SJCRH30 (cell line): Measurements from ENCODE around the gene SF3B3. TPM values are rescaled to one million over a fixed set of nuclear protein-coding genes. Genes with fewer than 3 reads are reported as not detected.
"Not testable (repeated sequence)": the region's sequence is repeated elsewhere in the genome, so short reads cannot be mapped to it uniquely, and the experiment has no call there.

ENCODE experiments used
- DNase-seq, 2 experiments: peaks; one replicate each; pipeline ENCODE4 v3.0.0-alpha.2; 2015 to 2020
- H3K27ac ChIP-seq: fragments of 250-450 bp; sonication (Bioruptor Pico); 2 replicates; pipeline ENCODE4 v1.5.1; 2020; ENCODE audit warnings: mild to moderate bottlenecking, moderate library complexity
- H3K27me3 ChIP-seq: fragments of 250-450 bp; sonication (Bioruptor Pico); 2 replicates; pipeline ENCODE4 v1.5.1; 2020; ENCODE audit warnings: mild to moderate bottlenecking, moderate library complexity
- H3K36me3 ChIP-seq: fragments of 250-450 bp; sonication (Bioruptor Pico); 2 replicates; pipeline ENCODE4 v1.5.1; 2020; ENCODE audit warnings: mild to moderate bottlenecking, moderate library complexity
- H3K4me1 ChIP-seq: fragments of 250-450 bp; sonication (Bioruptor Pico); 2 replicates; pipeline ENCODE4 v1.5.1; 2020; ENCODE audit warnings: mild to moderate bottlenecking, moderate library complexity
- H3K4me3 ChIP-seq: fragments of 250-450 bp; sonication (Bioruptor Pico); 2 replicates; pipeline ENCODE4 v1.5.1; 2020; ENCODE audit warnings: mild to moderate bottlenecking, moderate library complexity
- H3K9me3 ChIP-seq: fragments of 250-450 bp; sonication (Bioruptor Pico); replicated peaks from 2 replicates; pipeline ENCODE4 v1.5.1; 2020; ENCODE audit warnings: mild to moderate bottlenecking, moderate library complexity
- total RNA-seq: library from RNA; depleted of rRNA; stranded (reverse); fragments of >200 nt; shearing (Covaris generic); gene quantifications from 2 replicates; pipeline ENCODE4 v1.2.3, GENCODE V29; 2014

Gene SF3B3
- total RNA-seq, 1 experiment from 2014 or later: 318 TPM

DNA sequence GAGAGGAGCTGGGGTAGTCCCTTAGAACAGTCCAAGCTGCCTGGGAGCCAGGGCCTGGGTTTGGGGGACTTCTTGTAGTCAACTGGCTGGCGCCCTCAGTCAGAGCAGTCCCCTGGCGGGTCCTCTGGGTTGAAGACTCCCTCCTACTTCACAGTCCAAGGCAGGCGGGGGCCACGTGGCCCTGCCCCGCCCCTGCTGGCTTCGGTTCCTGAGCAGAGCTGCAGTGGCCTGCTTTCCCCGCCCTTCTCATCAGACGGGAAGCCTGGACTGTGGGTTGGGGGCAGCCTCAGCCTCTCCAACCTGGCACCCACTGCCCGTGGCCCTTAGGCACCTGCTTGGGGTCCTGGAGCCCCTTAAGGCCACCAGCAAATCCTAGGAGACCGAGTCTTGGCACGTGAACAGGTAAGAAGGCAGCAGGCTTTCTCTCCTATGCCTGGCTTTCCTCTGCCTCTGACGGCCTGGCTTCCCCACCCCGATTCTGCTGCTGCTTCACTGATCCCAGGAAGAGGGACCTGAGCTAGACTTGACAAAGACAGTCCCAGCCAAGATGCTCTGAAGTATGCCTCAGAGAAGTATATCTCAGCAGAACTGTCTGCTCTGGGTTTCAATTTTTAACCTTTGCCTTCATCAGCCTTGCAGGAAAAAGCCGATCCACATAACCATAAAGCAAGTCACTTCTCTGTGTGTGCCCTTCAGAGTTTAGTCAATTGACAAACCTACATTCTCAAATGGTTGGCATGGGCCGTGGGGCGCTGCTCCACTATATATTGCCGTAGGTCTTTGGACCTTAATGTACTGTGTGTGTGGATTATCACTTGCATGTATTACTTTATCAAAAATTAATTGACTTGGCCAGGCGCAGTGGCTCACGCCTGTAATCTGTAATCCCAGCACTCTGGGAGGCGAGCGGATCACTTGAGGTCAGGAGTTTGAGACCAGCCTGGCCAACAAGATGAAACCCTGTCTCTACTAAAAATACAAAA lies 56.3 kb downstream of the SF3B3 start:
- Histone ChIP-seq H3K4me3 (no peak overlapping the region), H3K4me1 (no peaks in the 10 kb centered on the region), H3K36me3 (peaks cover under 1% of the 10 kb centered on the region), H3K27me3 (no peaks in the 10 kb centered on the region), H3K9me3 (no peaks in the 10 kb centered on the region), H3K27ac (no peak overlapping the region)
- no peak for DNase-seq

DNA sequence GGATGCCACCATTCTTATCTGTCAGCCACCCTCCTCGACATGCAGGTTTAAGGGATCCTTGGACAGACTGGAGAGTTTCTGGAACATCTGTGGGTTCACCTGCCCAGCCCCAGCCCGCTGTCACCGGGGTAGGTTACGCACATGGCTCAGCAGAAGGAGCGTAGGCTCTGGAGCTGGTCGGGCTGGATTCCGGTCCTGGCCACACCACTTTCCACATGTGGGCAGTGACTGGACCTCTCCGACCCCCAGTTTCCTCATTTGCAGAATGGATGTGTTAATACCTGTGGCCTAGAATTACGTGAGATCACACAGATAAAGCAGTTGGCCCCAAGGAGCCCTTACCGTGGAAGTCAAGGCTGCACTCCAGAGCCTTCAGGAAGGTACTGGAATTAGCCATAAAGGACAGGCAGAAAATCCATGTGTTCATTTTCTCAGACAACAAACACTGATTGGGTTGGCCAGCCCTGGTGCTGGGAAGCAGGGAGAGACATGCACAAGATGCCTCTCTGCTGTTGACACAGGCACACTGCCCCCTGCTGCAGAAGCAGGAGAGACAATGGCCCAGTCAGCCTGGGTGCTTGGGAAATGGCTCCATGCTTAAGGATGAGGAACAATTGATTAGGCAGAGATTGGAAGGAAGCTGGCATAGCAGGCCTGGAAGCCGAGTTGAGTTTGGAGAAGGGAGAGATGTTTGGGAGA lies 58.8 kb downstream of the SF3B3 start:
- no peak overlapping the region for H3K4me3 ChIP-seq
- no peaks in the 10 kb centered on the region for H3K9me3 ChIP-seq
- no peaks in the 10 kb centered on the region for H3K27me3 ChIP-seq
- no peak for DNase-seq
- H3K4me1 ChIP-seq: no peaks in the 10 kb centered on the region
- no peak overlapping the region for H3K27ac ChIP-seq
- H3K36me3 ChIP-seq: no peaks in the 10 kb centered on the region

DNA sequence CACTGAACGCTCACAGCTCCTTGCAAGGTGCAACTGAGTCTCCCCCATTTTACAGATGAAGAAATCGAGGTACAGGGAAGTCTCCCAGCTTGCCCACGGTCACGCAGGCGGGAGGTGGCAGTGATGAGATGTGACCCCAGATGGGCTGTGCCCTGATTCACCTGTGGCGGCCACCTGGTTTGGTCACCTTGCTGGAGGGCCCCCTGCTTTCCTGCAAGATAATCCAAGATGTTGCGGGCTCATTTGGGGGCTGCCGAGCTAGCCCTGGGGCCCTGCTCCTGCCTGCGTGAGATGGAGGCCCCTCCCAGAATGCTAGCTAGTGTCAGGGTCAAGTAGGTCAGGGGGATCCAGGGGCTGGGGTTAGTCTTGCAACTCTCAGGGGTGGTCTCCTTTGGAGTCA lies 63.1 kb downstream of the SF3B3 start:
- H3K36me3 ChIP-seq: no peaks in the 10 kb centered on the region
- no peaks in the 10 kb centered on the region for H3K4me1 ChIP-seq
- no peak for DNase-seq
- H3K9me3 ChIP-seq: no peaks in the 10 kb centered on the region
- no peak overlapping the region for H3K27ac ChIP-seq
- H3K27me3 ChIP-seq: no peaks in the 10 kb centered on the region
- no peak overlapping the region for H3K4me3 ChIP-seq

DNA sequence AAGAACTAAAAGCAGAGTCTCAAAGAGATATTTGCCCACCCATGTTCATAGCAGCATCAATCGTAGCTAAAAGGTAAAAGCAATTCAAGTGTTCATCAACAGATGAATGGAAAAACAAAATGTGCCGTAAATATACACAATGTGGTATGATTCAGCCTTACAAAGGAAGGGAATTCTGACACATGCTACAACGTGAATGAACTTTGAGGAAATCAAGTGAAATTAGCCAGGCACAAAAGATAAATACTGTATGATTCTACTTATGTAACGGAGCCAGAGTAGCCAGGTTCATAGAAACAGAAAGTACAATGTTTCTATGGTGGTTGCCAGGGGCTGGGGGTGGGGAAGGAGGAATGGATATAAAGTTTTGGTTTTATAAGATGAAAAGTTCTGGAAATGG lies 64.9 kb downstream of the SF3B3 start:
- Histone ChIP-seq H3K4me1 (no peaks in the 10 kb centered on the region), H3K27ac (no peak overlapping the region), H3K9me3 (no peaks in the 10 kb centered on the region), H3K36me3 (no peaks in the 10 kb centered on the region), H3K27me3 (no peaks in the 10 kb centered on the region), H3K4me3 (no peak overlapping the region)
- DNase-seq: no peak

DNA sequence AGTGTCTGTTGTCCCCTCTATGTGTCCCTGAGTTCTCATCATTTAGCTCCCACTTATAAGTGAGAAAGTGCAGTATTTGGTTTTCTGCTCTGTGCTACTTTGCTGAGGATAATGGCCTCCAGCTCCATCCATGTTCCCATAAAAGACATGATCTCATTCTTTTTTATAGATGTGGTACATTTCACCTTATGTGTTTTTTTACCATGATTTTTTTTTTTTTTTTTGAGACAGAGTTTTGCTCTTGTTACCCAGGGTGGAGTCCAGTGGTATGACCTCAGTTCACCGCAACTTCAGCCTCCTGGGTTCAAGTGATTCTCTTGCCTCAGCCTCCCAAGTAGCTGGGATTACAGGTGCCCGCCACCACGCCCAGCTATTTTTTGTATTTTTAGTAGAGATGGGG lies 65.8 kb downstream of the SF3B3 start:
- not testable (repeated sequence) for H3K4me1 ChIP-seq, H3K27ac ChIP-seq, H3K4me3 ChIP-seq, H3K9me3 ChIP-seq, DNase-seq, H3K36me3 ChIP-seq, H3K27me3 ChIP-seq

DNA sequence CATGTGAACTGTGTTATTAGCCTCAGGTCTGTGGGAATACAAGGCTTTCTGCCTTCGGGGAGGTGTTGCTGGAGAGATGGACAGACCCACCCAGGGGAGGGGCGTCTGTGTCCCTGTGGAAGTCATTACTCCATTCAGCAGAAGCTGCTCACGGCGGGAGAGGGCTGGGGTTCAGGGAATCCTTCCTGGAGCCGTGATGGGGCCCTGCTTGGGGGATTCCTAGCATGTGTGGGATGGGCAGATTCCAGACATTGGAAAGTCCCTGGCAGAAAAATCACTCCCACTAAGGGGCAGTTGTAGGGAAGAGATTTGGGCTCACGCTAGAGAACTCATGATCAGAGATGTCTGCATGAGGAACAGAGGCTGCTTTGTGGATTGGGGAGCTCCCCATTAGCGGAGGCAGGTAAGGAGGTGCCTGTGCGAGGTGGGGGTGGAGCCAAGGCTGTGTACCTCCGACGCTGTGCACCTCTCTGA lies 66.4 kb downstream of the SF3B3 start:
- Histone ChIP-seq H3K4me3 (no peak overlapping the region), H3K36me3 (no peaks in the 10 kb centered on the region), H3K9me3 (no peaks in the 10 kb centered on the region), H3K27ac (no peak overlapping the region), H3K4me1 (no peaks in the 10 kb centered on the region), H3K27me3 (no peaks in the 10 kb centered on the region)
- DNase-seq: no peak

DNA sequence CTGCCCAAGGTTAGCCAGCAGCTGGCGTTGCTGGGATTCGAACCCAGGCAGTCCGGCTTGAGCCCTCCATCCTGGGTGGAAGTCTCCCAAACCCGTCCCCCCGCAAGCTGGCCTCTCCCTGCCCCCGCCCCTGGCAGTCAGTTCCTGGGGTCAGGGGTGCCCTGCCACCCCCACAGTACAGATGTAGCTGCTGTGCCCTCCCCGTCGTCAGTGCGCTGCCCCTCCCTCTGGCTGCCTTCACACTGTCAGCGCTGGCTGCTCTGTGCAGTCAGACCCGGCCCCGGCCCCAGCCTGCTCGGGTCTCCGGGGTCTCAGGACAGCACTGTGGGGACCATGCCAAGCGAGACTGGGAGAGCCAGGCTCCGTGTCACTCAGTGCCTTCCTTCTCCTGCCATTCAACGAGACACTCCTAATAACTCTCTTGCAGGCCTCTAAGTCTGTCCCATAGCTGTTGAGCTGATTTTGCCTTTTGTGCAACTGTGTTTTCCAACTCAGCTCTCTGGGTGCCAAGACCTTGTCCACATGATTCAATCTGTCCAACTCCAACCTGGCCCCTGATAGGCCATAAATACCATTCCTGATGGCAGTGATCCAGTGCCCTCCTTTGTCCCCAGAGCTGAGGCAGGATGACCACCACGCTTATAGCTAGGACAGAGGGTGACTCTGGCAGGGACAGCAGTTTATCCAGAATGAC lies 67.3 kb downstream of the SF3B3 start:
- no peaks in the 10 kb centered on the region for H3K9me3 ChIP-seq
- DNase-seq: no peak
- no peak overlapping the region for H3K27ac ChIP-seq
- no peaks in the 10 kb centered on the region for H3K36me3 ChIP-seq
- no peaks in the 10 kb centered on the region for H3K27me3 ChIP-seq
- no peak overlapping the region for H3K4me3 ChIP-seq
- H3K4me1 ChIP-seq: no peaks in the 10 kb centered on the region

DNA sequence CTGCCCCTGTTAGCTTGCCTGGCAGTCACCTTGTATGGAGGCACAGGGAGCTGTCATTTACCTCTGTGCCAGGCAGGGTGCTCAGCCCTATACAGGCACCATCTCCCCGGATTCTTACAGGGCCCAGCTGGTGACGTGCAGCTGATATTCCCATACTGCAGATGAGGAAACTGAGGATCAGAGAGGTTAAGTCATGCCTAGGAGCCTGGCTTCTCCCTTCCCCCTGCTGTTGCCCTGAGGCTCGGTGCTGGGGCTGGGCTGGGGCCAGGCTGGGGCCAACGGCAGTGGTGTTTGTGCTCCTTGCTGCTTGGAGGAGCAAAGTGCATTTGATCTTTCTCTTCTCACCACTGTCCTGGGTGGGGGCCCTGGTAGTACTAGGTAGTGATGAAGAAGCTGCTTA lies 68.0 kb downstream of the SF3B3 start:
- no peak overlapping the region for H3K27ac ChIP-seq
- no peaks in the 10 kb centered on the region for H3K27me3 ChIP-seq
- no peaks in the 10 kb centered on the region for H3K4me1 ChIP-seq
- DNase-seq: no peak
- H3K36me3 ChIP-seq: no peaks in the 10 kb centered on the region
- H3K4me3 ChIP-seq: no peak overlapping the region
- no peaks in the 10 kb centered on the region for H3K9me3 ChIP-seq

DNA sequence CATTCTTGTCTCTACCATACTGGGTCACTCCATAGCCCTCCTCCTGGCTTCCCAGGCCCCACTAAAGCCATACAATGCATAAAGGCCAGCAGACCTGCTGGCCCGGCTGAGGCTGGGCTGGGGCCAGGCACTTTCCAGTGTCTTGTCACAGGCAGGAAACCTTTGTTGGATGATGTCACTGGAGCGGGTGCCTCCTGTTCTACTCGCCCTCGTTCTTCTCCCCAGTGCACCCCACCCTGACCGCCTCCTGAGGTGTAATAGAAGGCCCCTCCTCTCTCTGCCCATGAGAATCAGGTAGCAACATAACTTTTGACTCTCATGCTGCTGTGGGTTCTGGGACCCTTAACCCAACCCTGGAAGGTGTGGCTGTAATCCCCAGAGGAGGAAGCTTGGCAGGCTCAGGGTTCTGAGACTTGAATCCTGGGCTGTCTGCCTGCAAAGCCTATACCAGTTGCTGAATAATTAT lies 68.5 kb downstream of the SF3B3 start:
- Histone ChIP-seq H3K4me1 (no peaks in the 10 kb centered on the region), H3K27ac (no peak overlapping the region), H3K27me3 (no peaks in the 10 kb centered on the region), H3K9me3 (no peaks in the 10 kb centered on the region), H3K36me3 (no peaks in the 10 kb centered on the region), H3K4me3 (no peak overlapping the region)
- DNase-seq: no peak

DNA sequence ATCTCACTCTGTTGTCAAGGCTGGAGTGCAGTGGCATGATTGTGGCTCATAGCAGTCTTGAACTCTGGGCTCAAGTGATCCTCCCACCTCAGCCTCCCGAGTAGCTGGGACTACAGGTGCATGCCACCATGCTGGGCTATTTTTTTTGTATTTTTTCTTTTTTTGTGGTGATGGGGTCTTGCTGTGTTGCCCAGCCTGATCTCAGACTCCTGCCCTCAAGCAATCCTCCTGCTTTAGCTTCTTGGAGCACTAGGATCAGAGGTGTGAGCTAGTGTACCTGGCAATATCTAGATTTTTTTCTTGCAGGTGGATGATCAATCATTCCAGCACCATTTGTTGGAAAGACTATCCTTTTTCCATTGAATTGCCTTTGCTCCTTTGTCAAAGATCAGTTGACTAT lies 69.9 kb downstream of the SF3B3 start:
- DNase-seq: no peak

DNA sequence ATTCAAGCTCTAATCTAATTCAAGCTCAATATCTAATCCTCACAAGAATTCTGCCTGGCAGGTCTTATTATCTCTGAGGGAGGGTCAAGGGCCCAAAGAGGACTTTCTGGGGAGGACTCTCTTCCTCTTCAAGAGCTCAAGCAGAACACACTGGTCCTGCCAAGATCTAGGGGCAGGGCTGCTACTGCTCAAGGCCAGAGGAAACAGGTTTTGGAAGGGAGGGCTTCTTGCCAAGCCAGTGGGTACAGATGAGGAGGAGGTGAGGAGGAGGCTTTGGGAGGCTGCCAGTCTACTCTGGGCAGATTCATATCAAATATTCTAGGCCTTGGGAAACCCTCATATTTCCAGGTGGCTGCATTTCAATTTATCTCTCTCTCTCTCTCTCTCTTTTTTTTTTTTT lies 71.0 kb downstream of the SF3B3 start:
- H3K27ac ChIP-seq: no peak overlapping the region
- H3K4me1 ChIP-seq: no peaks in the 10 kb centered on the region
- H3K36me3 ChIP-seq: no peaks in the 10 kb centered on the region
- no peak overlapping the region for H3K4me3 ChIP-seq
- no peak for DNase-seq
- H3K9me3 ChIP-seq: no peaks in the 10 kb centered on the region
- H3K27me3 ChIP-seq: no peaks in the 10 kb centered on the region

More for the DNA sequence above, 69.9 kb downstream of the SF3B3 start:
- Histone ChIP-seq H3K4me3 (no peak overlapping the region), H3K27me3 (no peaks in the 10 kb centered on the region), H3K36me3 (no peaks in the 10 kb centered on the region), H3K4me1 (no peaks in the 10 kb centered on the region), H3K9me3 (no peaks in the 10 kb centered on the region), H3K27ac (no peak overlapping the region)

DNA sequence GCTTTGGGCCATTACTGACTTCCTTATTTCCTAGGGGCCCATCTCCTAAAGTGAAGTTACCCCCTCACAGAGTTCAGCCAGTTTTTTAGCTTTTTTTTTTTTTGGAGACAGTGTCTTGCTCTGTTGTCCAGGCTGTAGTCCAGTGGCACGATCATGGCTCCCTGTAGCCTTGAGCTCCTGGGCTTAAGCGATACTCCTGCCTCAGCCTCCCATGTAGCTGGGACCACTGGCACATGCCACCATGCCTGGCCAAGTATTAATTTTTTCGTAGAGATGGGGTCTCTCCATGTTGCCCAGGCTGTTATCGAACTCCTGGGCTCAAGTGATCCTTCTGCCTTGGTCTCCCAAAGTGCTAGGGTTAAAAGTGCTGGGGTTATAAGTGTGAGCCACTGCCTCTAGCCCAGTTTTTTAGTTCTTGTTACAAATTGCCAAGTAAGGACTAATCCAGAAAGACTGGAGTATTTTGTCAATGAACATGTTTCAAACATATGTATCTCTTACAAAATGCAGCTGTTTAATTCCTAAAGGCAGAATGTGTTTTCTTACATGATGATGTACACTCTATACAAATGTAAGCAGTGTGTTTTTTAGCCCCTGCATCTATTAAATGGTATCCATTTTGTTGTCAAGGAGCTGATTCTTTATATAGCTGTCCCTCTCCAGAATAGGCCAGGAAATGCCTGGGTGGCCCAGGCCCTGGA lies 73.7 kb downstream of the SF3B3 start:
- H3K27me3 ChIP-seq: no peaks in the 10 kb centered on the region
- no peaks in the 10 kb centered on the region for H3K36me3 ChIP-seq
- H3K9me3 ChIP-seq: no peaks in the 10 kb centered on the region
- H3K27ac ChIP-seq: no peak overlapping the region
- H3K4me1 ChIP-seq: no peaks in the 10 kb centered on the region
- H3K4me3 ChIP-seq: no peak overlapping the region
- DNase-seq: no peak

DNA sequence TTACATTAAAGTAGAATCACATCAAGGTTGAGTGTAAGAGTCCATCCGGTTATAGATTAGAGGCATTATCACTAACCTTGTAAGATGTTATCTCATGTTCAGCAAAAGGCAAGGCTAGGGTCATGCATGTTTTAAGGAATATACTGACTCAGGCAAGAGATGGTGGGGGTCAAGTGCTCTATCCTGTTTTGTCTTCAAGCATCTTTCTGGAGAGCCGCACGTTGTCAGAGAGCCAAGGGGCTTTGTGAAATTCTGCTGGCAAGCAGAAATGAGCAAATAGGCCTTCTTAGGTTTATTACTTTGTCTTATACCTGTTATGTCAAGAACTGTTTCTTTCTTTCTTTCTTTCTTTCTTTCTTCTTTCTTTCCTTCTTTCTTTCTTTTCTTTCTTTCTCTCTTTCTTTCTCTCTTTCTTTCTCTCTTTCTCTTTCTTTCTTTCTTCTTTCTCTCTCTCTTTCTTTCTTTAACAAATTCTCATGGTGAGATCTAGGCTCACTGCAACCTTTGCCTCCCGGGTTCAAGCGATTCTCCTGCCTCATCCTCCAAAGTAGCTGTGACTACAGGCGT lies 75.4 kb downstream of the SF3B3 start:
- DNase-seq: no peak
- H3K27me3 ChIP-seq: no peaks in the 10 kb centered on the region
- no peaks in the 10 kb centered on the region for H3K4me1 ChIP-seq
- no peaks in the 10 kb centered on the region for H3K9me3 ChIP-seq
- H3K4me3 ChIP-seq: no peak overlapping the region
- H3K36me3 ChIP-seq: no peaks in the 10 kb centered on the region
- no peak overlapping the region for H3K27ac ChIP-seq

DNA sequence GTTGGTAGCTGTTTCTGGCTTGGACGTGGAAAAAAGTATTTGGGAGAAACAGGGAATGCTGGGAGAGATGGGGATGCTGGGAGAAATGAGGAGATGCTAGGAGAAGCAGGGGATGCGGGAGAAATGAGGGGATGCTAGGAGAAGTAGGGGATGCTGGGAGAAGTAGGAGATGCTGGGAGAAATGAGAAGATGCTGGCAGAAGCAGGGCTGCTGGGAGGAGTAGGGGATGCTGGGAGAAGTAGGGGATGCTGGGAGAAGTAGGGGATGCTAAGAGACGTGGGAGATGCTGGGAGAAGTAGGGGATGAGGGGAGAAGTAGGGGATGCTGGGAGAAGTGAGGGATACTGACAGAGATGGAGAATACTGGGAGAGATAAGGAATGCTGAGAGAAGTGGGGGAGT lies 77.1 kb downstream of the SF3B3 start:
- Histone ChIP-seq H3K4me1 (no peaks in the 10 kb centered on the region), H3K27me3 (no peaks in the 10 kb centered on the region), H3K36me3 (no peaks in the 10 kb centered on the region), H3K4me3 (no peak overlapping the region), H3K9me3 (no peaks in the 10 kb centered on the region), H3K27ac (no peak overlapping the region)
- no peak for DNase-seq
